ENCODE results near the gene CAMK1D.
"Not testable (repeated sequence)": the region's sequence is repeated elsewhere in the genome, so short reads cannot be mapped to it uniquely, and the experiment has no call there.

The CAMK1D gene

GRCh38 chr10:12848439-12849173 lies 499.3 kb downstream of the CAMK1D start:
- Histone ChIP-seq H3K4me3 (no peak overlapping the region), H3K27ac (no peak overlapping the region)
- TF ChIP-seq, protein P1, sequence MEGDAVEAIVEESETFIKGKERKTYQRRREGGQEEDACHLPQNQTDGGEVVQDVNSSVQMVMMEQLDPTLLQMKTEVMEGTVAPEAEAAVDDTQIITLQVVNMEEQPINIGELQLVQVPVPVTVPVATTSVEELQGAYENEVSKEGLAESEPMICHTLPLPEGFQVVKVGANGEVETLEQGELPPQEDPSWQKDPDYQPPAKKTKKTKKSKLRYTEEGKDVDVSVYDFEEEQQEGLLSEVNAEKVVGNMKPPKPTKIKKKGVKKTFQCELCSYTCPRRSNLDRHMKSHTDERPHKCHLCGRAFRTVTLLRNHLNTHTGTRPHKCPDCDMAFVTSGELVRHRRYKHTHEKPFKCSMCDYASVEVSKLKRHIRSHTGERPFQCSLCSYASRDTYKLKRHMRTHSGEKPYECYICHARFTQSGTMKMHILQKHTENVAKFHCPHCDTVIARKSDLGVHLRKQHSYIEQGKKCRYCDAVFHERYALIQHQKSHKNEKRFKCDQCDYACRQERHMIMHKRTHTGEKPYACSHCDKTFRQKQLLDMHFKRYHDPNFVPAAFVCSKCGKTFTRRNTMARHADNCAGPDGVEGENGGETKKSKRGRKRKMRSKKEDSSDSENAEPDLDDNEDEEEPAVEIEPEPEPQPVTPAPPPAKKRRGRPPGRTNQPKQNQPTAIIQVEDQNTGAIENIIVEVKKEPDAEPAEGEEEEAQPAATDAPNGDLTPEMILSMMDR (IDR thresholded peaks at IDR 0.05) = no peak
- no peak for DNase-seq (ENCODE audit: low spot score)

GRCh38 chr10:12849319-12850181 lies 500.2 kb downstream of the CAMK1D start:
- TF ChIP-seq, protein P1 (IDR thresholded peaks at IDR 0.05) = no peak
- no peak overlapping the region for H3K27ac ChIP-seq
- DNase-seq (ENCODE audit: low spot score) = no peak
- H3K4me3 ChIP-seq = no peak overlapping the region

DNA sequence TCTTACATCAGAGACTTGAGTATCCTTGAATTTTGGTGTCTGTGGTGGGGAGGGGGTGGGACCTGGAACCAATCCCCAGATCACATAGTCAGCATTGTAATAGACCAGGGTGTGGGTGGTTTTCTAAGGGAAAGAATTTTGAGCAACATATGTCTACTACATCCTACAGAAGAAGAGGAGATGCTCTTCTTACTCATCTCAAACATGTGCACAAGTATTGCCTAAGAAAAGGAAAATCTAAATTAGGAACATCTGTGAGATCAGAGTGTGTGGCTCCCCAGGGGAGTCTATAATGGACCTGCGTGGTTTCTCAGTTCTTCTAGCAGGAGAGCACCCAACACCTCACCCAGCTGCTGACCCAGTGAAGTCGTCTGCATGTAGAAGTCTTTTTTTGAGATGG lies 503.3 kb downstream of the CAMK1D start:
- Histone ChIP-seq H3K27ac (no peak overlapping the region), H3K4me3 (no peak overlapping the region)
- DNase-seq (ENCODE audit: low spot score) = no peak
- TF ChIP-seq, protein P1 (IDR thresholded peaks at IDR 0.05) = no peak

- Histone ChIP-seq H3K27ac (no peak overlapping the region), H3K4me3 (no peak overlapping the region)
- DNase-seq (ENCODE audit: low spot score) = no peak
- TF ChIP-seq, protein P1 (IDR thresholded peaks at IDR 0.05) = no peak
Observed at GRCh38 chr10:12854988-12855387, 505.6 kb downstream of the CAMK1D start.

- H3K27ac ChIP-seq = no peak overlapping the region
- TF ChIP-seq, protein P1 (IDR thresholded peaks at IDR 0.05) = no peak
- DNase-seq (ENCODE audit: low spot score) = no peak
- no peak overlapping the region for H3K4me3 ChIP-seq
Observed at GRCh38 chr10:12862459-12862858, 513.1 kb downstream of the CAMK1D start.

- DNase-seq (ENCODE audit: low spot score); H3K27ac ChIP-seq; H3K4me3 ChIP-seq: not testable (repeated sequence)
Observed at GRCh38 chr10:12865515-12865914, 516.2 kb downstream of the CAMK1D start.

DNA sequence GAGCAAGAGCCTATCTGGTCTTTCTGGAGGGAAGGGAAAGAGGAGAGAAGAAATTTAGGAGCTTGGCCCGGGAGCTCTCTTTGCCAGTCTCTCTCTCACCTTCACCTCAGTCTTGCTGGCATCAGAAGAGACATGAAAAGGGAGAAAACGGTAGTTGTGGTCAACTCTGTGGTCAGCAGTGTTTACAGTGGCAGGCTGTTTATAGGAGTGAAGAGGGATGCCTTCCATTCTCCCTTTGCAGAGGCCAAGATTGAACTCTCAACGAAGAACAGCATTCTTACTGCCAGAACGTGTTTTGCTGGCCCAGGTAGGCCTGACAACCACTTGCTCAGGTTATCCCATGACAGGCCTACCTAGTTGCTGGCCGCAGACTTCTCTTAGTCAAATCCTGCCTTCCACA lies 518.9 kb downstream of the CAMK1D start:
- TF ChIP-seq, protein P1 (IDR thresholded peaks at IDR 0.05) = no peak
- H3K27ac ChIP-seq = no peak overlapping the region
- no peak overlapping the region for H3K4me3 ChIP-seq
- no peak for DNase-seq (ENCODE audit: low spot score)
